RPMI8226 (cell line): Measurements from ENCODE around the gene GVQW3.

ENCODE experiments used
- DNase-seq: peaks from one replicate; pipeline ENCODE4 v3.0.0-alpha.2; 2015

GVQW3 gene

GRCh38 chr11:76380977-76381719 lies at the start of gene GVQW3, which contains the start of gene THAP12:
TSS of gene GVQW3 (plus strand) at chr11:76381323. CDS start at chr11:76381829, 506 bp downstream.
TSS of gene THAP12 (minus strand) at chr11:76381132. CDS start at chr11:76380836, 296 bp downstream.
- peak; percentile 99 for DNase-seq

- no peak for DNase-seq
Observed at GRCh38 chr11:76334826-76335389, 46.2 kb upstream of the GVQW3 start.

- DNase-seq: no peak
Observed at GRCh38 chr11:76335842-76336241, 45.3 kb upstream of the GVQW3 start.

GRCh38 chr11:76336597-76336996 lies 44.5 kb upstream of the GVQW3 start:
- DNase-seq: no peak

- DNase-seq: peak; percentile 30
Observed at GRCh38 chr11:76337469-76337868, 43.7 kb upstream of the GVQW3 start.

GRCh38 chr11:76337923-76338322 lies 43.2 kb upstream of the GVQW3 start:
- no peak for DNase-seq

GRCh38 chr11:76339221-76339620 lies 41.9 kb upstream of the GVQW3 start:
- no peak for DNase-seq

- DNase-seq: no peak
Observed at GRCh38 chr11:76347466-76347865, 33.7 kb upstream of the GVQW3 start.

- no peak for DNase-seq
Observed at GRCh38 chr11:76348348-76348747, 32.8 kb upstream of the GVQW3 start.

GRCh38 chr11:76355172-76355571 lies 26.0 kb upstream of the GVQW3 start:
- no peak for DNase-seq

GRCh38 chr11:76361374-76361773 lies 19.7 kb upstream of the GVQW3 start:
- no peak for DNase-seq

GRCh38 chr11:76361776-76362175 lies 19.3 kb upstream of the GVQW3 start:
- no peak for DNase-seq

- DNase-seq: no peak
Observed at GRCh38 chr11:76362716-76363115, 18.4 kb upstream of the GVQW3 start.

- DNase-seq: no peak
Observed at GRCh38 chr11:76365038-76365679, 16.0 kb upstream of the GVQW3 start.

GRCh38 chr11:76368490-76368889 lies 12.6 kb upstream of the GVQW3 start:
- no peak for DNase-seq

- no peak for DNase-seq
Observed at GRCh38 chr11:76369406-76369805, 11.7 kb upstream of the GVQW3 start.

GRCh38 chr11:76371170-76371569 lies 10.0 kb upstream of the GVQW3 start:
- DNase-seq: no peak

- DNase-seq: no peak
Observed at GRCh38 chr11:76376746-76377558, 4.2 kb upstream of the GVQW3 start.

- no peak for DNase-seq
Observed at GRCh38 chr11:76379807-76380158, 1.3 kb upstream of the GVQW3 start.

GRCh38 chr11:76380159-76380976 lies 755 bp upstream of the GVQW3 start:
- peak; percentile 52 for DNase-seq

- no peak for DNase-seq
Observed at GRCh38 chr11:76382209-76382608, 1.1 kb downstream of the GVQW3 start.

- DNase-seq: no peak
Observed at GRCh38 chr11:76385903-76386302, 4.8 kb downstream of the GVQW3 start.
